ENCODE measurements around the gene DMPK. TPM values are rescaled to one million over a fixed set of nuclear protein-coding genes. Genes with fewer than 3 reads are reported as not detected.

The DMPK gene
- total and polyA plus RNA-seq, 9 of the 15 experiments (the other 6 are each of a cell fraction or from before 2014, with no cell fraction given): 0.24 to 31.3 (median 7.3) TPM

GRCh38 chr19:45779231-45780145 is 2.8 kb downstream of the DMPK start (continued):
- TF ChIP-seq, protein P1, sequence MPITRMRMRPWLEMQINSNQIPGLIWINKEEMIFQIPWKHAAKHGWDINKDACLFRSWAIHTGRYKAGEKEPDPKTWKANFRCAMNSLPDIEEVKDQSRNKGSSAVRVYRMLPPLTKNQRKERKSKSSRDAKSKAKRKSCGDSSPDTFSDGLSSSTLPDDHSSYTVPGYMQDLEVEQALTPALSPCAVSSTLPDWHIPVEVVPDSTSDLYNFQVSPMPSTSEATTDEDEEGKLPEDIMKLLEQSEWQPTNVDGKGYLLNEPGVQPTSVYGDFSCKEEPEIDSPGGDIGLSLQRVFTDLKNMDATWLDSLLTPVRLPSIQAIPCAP (CRISPR knock-in tag; IDR thresholded peaks at IDR 0.05; ENCODE audit: borderline replicate concordance): no peak
- TF ChIP-seq ZNF3 (CRISPR knock-in tag; IDR thresholded peaks at IDR 0.05): no peak
- TF ChIP-seq ETV1 (tag; conservative IDR thresholded peaks at IDR 0.05; ENCODE audit: low read depth): peak; percentile 45; the same call in 1 of the 2 replicates
- no peak for TF ChIP-seq NFIX (CRISPR knock-in tag; IDR thresholded peaks at IDR 0.05; ENCODE audit: low read depth)
- TF ChIP-seq, protein P2, sequence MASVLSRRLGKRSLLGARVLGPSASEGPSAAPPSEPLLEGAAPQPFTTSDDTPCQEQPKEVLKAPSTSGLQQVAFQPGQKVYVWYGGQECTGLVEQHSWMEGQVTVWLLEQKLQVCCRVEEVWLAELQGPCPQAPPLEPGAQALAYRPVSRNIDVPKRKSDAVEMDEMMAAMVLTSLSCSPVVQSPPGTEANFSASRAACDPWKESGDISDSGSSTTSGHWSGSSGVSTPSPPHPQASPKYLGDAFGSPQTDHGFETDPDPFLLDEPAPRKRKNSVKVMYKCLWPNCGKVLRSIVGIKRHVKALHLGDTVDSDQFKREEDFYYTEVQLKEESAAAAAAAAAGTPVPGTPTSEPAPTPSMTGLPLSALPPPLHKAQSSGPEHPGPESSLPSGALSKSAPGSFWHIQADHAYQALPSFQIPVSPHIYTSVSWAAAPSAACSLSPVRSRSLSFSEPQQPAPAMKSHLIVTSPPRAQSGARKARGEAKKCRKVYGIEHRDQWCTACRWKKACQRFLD (CRISPR knock-in tag; IDR thresholded peaks at IDR 0.05): no peak
- no peak for TF ChIP-seq ZFP30 (CRISPR knock-in tag; IDR thresholded peaks at IDR 0.05; ENCODE audit: borderline replicate concordance)
- TF ChIP-seq MBD2 (IDR thresholded peaks at IDR 0.05; ENCODE audit: borderline replicate concordance, low read depth): no peak
- no peak for TF ChIP-seq MTF1 (CRISPR knock-in tag; IDR thresholded peaks at IDR 0.05; ENCODE audit: borderline replicate concordance)
- TF ChIP-seq, protein P3, sequence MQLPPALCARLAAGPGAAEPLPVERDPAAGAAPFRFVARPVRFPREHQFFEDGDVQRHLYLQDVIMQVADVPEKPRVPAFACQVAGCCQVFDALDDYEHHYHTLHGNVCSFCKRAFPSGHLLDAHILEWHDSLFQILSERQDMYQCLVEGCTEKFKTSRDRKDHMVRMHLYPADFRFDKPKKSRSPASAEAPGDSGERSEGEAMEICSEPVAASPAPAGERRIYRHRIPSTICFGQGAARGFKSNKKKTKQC (CRISPR knock-in tag; IDR thresholded peaks at IDR 0.05): peak; percentile 57; the same call in 1 of the 2 replicates
- TF ChIP-seq, protein P4, sequence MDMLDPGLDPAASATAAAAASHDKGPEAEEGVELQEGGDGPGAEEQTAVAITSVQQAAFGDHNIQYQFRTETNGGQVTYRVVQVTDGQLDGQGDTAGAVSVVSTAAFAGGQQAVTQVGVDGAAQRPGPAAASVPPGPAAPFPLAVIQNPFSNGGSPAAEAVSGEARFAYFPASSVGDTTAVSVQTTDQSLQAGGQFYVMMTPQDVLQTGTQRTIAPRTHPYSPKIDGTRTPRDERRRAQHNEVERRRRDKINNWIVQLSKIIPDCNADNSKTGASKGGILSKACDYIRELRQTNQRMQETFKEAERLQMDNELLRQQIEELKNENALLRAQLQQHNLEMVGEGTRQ (CRISPR knock-in tag; IDR thresholded peaks at IDR 0.05): no peak
- TF ChIP-seq ID3 (CRISPR knock-in tag; IDR thresholded peaks at IDR 0.05): no peak
- TF ChIP-seq ID3 (tag; IDR thresholded peaks at IDR 0.05): no peak
- no peak for TF ChIP-seq BDP1 (IDR thresholded peaks at IDR 0.05; ENCODE audit: insufficient read depth, insufficient read length)
- no peak for TF ChIP-seq CHD4 (IDR thresholded peaks at IDR 0.05; ENCODE audit: insufficient read depth, insufficient replicate concordance, low read depth, low read length, poor library complexity, severe bottlenecking)
- no peak for TF ChIP-seq ZC3H11A (IDR thresholded peaks at IDR 0.05; ENCODE audit: low read depth, low read length)
- no peak for TF ChIP-seq ZNF695 (CRISPR knock-in tag; IDR thresholded peaks at IDR 0.05)
- TF ChIP-seq CTBP1 (IDR thresholded peaks at IDR 0.05; ENCODE audit: borderline replicate concordance): peak; percentile 83
- TF ChIP-seq FIP1L1 (IDR thresholded peaks at IDR 0.05; ENCODE audit: low read depth, low read length, poor library complexity, severe bottlenecking): no peak
- 0 out of 2 replicates have a peak, but pooled peaks have one; percentile 14 for TF ChIP-seq ZNF586 (CRISPR knock-in tag; conservative IDR thresholded peaks at IDR 0.05)
- no peak; the same call in 1 of the 2 replicates for TF ChIP-seq MIER1 (IDR thresholded peaks at IDR 0.05; ENCODE audit: low read depth)
- no peak for TF ChIP-seq HMG20A (CRISPR knock-in tag; conservative IDR thresholded peaks at IDR 0.05)

Measured in K562 (cell line).